Nephron progenitor cell (in vitro differentiated cells): Measurements from ENCODE around the gene TMEM132A.

ENCODE experiments used
- DNase-seq: peaks from one replicate; pipeline ENCODE4 v3.0.0; 2021
- H3K27ac Mint-ChIP-seq: 2 replicates; pipeline ENCODE4 v1.8.0; 2021; ENCODE audit warnings: mild to moderate bottlenecking, moderate library complexity, mixed read lengths
- H3K27me3 Mint-ChIP-seq: 2 replicates; pipeline ENCODE4 v1.8.0; 2021; ENCODE audit warnings: mild to moderate bottlenecking, low read depth, mixed read lengths; ENCODE audit not compliant: poor library complexity
- H3K36me3 Mint-ChIP-seq: 2 replicates; pipeline ENCODE4 v1.8.0; 2021; ENCODE audit warnings: low read depth, mixed read lengths
- H3K4me1 Mint-ChIP-seq: 2 replicates; pipeline ENCODE4 v1.8.0; 2021; ENCODE audit warnings: mixed read lengths
- H3K4me3 Mint-ChIP-seq: 2 replicates; pipeline ENCODE4 v1.8.0; 2021; ENCODE audit warnings: mild to moderate bottlenecking, moderate library complexity, mixed read lengths
- H3K9me3 Mint-ChIP-seq: 2 replicates; pipeline ENCODE4 v1.8.0; 2021; ENCODE audit warnings: mild to moderate bottlenecking, moderate library complexity, mixed read lengths
- CTCF ChIP-seq: fragments of 200-600 bp; sonication (generic); IDR thresholded peaks from 2 replicates; pipeline ENCODE4 v1.5.0; 2021; ENCODE audit warnings: antibody characterized with exemption

The TMEM132A gene

DNA sequence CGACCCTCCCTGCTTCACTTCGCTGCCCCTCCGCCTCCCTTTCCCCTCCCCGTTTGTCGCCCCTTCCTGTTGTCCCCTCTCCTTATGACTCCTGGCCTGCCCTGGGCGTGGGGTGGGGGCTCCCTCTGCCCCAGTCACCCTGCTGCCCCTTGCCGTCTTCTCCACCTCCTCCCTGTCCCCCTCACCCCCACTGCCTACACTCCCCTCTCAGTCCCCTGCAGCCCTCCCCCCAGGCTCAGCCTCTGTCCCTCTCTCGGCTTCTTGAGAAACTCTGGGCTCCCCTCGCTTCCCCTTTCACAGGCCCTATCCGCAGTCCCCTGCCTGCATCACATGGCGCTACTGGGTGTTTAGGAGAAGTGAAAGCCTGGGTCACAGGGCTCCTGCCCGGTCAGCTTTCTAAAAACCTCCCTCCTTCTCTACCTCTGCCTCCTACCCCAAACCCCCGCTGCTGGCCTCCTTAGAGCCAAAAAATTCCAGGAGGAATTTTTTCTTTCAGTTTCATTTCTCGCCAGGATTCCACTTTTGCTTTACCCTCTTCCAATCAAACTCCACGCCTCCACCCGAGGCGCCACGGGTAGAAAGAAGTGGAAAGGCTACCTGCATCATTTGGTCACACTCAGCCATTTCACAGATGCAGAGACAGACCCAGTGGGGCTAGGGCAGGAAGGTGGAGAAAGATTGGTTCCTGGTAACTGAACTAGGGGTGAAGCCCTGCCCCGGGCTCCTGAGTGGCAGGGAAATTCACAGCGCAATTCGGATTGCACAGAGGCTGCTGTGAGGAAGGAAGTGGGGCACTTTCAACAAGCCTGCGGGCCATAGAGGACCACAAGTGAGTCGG lies 27.9 kb downstream of the TMEM132A start, which contains the start of gene SLC15A3:
TSS of gene SLC15A3 (minus strand) at position 273 of the 838 bp plus-strand sequence. CDS start 625 bp downstream, outside the sequence.
- peak within 1 kb of the TSS; percentile 50 for H3K27ac Mint-ChIP-seq
- peaks cover 57% of the 10 kb centered on the region for H3K4me1 Mint-ChIP-seq
- no peaks in the 10 kb centered on the region for H3K9me3 Mint-ChIP-seq
- peak; percentile 46 for DNase-seq
- H3K27me3 Mint-ChIP-seq = peaks cover 65% of the 10 kb centered on the region
- H3K4me3 Mint-ChIP-seq = peak within 1 kb of the TSS; percentile 68
- H3K36me3 Mint-ChIP-seq = no peaks in the 10 kb centered on the region
- TF ChIP-seq CTCF = no peak

DNA sequence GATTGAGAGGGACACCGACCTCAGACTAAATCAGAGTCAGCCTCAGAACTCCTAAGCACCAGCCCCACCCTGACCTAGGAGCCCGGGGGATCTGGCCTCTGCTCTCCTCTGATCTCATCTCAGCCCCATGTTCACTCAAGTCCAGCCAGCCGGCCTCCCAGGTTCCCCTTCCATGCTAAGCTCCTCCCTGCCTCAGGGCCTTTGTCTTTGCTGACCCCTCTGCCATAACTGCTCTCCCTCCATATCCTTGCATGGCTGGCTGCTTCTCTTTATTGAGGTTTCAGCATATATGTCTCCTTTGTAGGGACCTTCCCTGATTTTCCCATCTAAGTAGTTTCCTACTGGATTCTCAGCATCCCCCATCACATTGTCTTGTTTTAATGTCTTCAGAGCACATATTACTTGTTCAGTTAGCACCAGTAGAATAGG lies 28.5 kb downstream of the TMEM132A start:
- no peaks in the 10 kb centered on the region for H3K9me3 Mint-ChIP-seq
- no peaks in the 10 kb centered on the region for H3K36me3 Mint-ChIP-seq
- peak overlapping the region; percentile 47 for H3K4me3 Mint-ChIP-seq
- no peak overlapping the region for H3K27ac Mint-ChIP-seq
- peaks cover 65% of the 10 kb centered on the region for H3K27me3 Mint-ChIP-seq
- peaks cover 51% of the 10 kb centered on the region for H3K4me1 Mint-ChIP-seq
- no peak for DNase-seq
- no peak for TF ChIP-seq CTCF

DNA sequence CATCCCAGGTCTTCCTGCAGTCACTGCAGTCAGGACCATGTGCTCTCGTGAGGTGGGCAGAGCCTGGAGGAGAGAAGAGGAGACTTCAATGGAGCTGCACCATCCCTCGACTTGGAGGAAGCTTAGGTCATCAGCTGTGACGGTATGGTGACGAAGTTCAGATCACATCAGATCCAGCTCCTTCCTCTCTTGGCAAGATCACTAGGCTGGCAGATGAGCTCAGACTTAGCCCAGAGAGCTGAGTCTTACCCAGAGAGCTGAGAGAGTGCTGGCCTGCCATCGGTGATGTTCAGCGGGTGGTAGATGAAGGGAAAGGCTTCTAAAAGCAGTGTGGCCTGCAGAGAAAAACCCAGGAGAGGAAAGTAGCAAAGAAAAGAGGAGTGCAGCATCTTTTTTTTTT lies 29.5 kb downstream of the TMEM132A start:
- Mint-ChIP-seq H3K9me3 (no peaks in the 10 kb centered on the region), H3K4me3 (no peak overlapping the region), H3K4me1 (peaks cover 41% of the 10 kb centered on the region), H3K27me3 (peaks cover 57% of the 10 kb centered on the region), H3K27ac (peak overlapping the region; percentile 21), H3K36me3 (no peaks in the 10 kb centered on the region)
- no peak for DNase-seq
- TF ChIP-seq CTCF = no peak

GRCh38 chr11:60954421-60954820 lies 30.2 kb downstream of the TMEM132A start:
- peaks cover 34% of the 10 kb centered on the region for H3K4me1 Mint-ChIP-seq
- H3K9me3 Mint-ChIP-seq = no peaks in the 10 kb centered on the region
- peaks cover 51% of the 10 kb centered on the region for H3K27me3 Mint-ChIP-seq
- no peak overlapping the region for H3K27ac Mint-ChIP-seq
- TF ChIP-seq CTCF = no peak
- no peak for DNase-seq
- no peaks in the 10 kb centered on the region for H3K36me3 Mint-ChIP-seq
- no peak overlapping the region for H3K4me3 Mint-ChIP-seq

DNA sequence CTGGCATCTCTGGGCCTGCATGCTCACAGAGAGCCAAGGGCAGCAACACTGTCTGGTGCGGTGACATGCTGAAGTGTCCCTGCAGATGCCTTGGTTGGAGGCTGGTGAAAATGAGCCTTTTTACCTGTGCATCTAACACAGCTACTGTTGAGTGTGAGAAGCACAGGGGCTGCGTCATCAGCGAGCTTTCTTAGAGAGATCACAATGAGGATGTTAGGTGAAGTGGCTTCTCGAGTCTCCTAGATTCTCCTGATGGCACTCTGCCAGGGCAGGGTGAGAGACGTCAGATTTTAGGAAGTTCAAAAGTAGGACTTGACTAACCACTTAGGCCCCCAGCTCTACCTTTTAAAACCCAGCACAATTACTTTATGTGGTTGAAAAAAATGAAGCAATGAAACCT lies 31.3 kb downstream of the TMEM132A start:
- no peak for TF ChIP-seq CTCF
- H3K4me3 Mint-ChIP-seq = no peak overlapping the region
- no peaks in the 10 kb centered on the region for H3K36me3 Mint-ChIP-seq
- DNase-seq = no peak
- peaks cover 7% of the 10 kb centered on the region for H3K9me3 Mint-ChIP-seq
- H3K27me3 Mint-ChIP-seq = peaks cover 45% of the 10 kb centered on the region
- H3K27ac Mint-ChIP-seq = peak overlapping the region; percentile 74
- peaks cover 25% of the 10 kb centered on the region for H3K4me1 Mint-ChIP-seq

GRCh38 chr11:60957188-60957587 lies 32.9 kb downstream of the TMEM132A start:
- peaks cover 7% of the 10 kb centered on the region for H3K9me3 Mint-ChIP-seq
- no peak for TF ChIP-seq CTCF
- H3K4me3 Mint-ChIP-seq = no peak overlapping the region
- H3K36me3 Mint-ChIP-seq = no peaks in the 10 kb centered on the region
- peaks cover 19% of the 10 kb centered on the region for H3K4me1 Mint-ChIP-seq
- H3K27me3 Mint-ChIP-seq = peaks cover 44% of the 10 kb centered on the region
- no peak overlapping the region for H3K27ac Mint-ChIP-seq
- no peak for DNase-seq
